ENCODE data around the gene TBX21. TPM values are rescaled to one million over a fixed set of nuclear protein-coding genes. Genes with fewer than 3 reads are reported as not detected.

TBX21 gene, protein sequence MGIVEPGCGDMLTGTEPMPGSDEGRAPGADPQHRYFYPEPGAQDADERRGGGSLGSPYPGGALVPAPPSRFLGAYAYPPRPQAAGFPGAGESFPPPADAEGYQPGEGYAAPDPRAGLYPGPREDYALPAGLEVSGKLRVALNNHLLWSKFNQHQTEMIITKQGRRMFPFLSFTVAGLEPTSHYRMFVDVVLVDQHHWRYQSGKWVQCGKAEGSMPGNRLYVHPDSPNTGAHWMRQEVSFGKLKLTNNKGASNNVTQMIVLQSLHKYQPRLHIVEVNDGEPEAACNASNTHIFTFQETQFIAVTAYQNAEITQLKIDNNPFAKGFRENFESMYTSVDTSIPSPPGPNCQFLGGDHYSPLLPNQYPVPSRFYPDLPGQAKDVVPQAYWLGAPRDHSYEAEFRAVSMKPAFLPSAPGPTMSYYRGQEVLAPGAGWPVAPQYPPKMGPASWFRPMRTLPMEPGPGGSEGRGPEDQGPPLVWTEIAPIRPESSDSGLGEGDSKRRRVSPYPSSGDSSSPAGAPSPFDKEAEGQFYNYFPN
- total RNA-seq (2014; rRNA removed; shearing (Covaris generic)) (not detected in 2 replicates), polyA plus RNA-seq (2016; fragmentation: Nextera tagmentation; extraction: Ambion mirVana) (not detected in 2 replicates)
- long read RNA-seq: 0 reads

DNA sequence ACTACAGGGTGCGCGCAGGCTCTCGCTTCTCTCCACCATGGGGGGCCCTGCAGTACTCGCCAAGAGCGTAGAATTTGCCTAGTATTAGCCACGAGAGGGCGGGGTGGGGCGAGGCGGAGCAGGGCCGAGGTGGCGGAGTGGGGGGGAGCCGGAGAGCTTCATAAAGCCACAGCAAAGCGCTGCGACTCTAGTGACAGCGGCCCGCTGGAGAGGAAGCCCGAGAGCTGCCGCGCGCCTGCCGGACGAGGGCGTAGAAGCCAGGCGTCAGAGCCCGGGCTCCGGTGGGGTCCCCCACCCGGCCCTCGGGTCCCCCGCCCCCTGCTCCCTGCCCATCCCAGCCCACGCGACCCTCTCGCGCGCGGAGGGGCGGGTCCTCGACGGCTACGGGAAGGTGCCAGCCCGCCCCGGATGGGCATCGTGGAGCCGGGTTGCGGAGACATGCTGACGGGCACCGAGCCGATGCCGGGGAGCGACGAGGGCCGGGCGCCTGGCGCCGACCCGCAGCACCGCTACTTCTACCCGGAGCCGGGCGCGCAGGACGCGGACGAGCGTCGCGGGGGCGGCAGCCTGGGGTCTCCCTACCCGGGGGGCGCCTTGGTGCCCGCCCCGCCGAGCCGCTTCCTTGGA, at the start of gene TBX21:
Gene TBX21, plus strand, starts transcription at position 190 of the 627 bp plus-strand sequence. Its CDS starts 219 bp downstream, at position 409.
- peak; percentile 76 for ATAC-seq
- TF ChIP-seq ZNF114 (CRISPR knock-in tag; IDR thresholded peaks at IDR 0.05) (no peak), STAT1 (IDR thresholded peaks at IDR 0.05; ENCODE audit: unreplicated experiment) (no peak), JUNB (IDR thresholded peaks at IDR 0.05; ENCODE audit: unreplicated experiment) (no peak), EZH2phosphoT487 (IDR thresholded peaks at IDR 0.05; ENCODE audit: unreplicated experiment) (no peak), CREB1 (CRISPR knock-in tag; IDR thresholded peaks at IDR 0.05; ENCODE audit: low read depth) (no peak), EZH2 (IDR thresholded peaks at IDR 0.05; ENCODE audit: low read depth, unreplicated experiment) (peak; percentile 10), ZNF331 (CRISPR knock-in tag; IDR thresholded peaks at IDR 0.05; ENCODE audit: low read depth) (no peak), POLR2AphosphoS5 (IDR thresholded peaks at IDR 0.05; ENCODE audit: low read depth) (no peak)
- TF ChIP-seq, protein P1, sequence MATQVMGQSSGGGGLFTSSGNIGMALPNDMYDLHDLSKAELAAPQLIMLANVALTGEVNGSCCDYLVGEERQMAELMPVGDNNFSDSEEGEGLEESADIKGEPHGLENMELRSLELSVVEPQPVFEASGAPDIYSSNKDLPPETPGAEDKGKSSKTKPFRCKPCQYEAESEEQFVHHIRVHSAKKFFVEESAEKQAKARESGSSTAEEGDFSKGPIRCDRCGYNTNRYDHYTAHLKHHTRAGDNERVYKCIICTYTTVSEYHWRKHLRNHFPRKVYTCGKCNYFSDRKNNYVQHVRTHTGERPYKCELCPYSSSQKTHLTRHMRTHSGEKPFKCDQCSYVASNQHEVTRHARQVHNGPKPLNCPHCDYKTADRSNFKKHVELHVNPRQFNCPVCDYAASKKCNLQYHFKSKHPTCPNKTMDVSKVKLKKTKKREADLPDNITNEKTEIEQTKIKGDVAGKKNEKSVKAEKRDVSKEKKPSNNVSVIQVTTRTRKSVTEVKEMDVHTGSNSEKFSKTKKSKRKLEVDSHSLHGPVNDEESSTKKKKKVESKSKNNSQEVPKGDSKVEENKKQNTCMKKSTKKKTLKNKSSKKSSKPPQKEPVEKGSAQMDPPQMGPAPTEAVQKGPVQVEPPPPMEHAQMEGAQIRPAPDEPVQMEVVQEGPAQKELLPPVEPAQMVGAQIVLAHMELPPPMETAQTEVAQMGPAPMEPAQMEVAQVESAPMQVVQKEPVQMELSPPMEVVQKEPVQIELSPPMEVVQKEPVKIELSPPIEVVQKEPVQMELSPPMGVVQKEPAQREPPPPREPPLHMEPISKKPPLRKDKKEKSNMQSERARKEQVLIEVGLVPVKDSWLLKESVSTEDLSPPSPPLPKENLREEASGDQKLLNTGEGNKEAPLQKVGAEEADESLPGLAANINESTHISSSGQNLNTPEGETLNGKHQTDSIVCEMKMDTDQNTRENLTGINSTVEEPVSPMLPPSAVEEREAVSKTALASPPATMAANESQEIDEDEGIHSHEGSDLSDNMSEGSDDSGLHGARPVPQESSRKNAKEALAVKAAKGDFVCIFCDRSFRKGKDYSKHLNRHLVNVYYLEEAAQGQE (IDR thresholded peaks at IDR 0.05; ENCODE audit: unreplicated experiment): no peak
- TF ChIP-seq, protein P2, sequence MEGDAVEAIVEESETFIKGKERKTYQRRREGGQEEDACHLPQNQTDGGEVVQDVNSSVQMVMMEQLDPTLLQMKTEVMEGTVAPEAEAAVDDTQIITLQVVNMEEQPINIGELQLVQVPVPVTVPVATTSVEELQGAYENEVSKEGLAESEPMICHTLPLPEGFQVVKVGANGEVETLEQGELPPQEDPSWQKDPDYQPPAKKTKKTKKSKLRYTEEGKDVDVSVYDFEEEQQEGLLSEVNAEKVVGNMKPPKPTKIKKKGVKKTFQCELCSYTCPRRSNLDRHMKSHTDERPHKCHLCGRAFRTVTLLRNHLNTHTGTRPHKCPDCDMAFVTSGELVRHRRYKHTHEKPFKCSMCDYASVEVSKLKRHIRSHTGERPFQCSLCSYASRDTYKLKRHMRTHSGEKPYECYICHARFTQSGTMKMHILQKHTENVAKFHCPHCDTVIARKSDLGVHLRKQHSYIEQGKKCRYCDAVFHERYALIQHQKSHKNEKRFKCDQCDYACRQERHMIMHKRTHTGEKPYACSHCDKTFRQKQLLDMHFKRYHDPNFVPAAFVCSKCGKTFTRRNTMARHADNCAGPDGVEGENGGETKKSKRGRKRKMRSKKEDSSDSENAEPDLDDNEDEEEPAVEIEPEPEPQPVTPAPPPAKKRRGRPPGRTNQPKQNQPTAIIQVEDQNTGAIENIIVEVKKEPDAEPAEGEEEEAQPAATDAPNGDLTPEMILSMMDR (conservative IDR thresholded peaks at IDR 0.05; ENCODE audit: low read depth in 2 of 2): peak; percentile 26 to 39
- TF ChIP-seq, protein P3, sequence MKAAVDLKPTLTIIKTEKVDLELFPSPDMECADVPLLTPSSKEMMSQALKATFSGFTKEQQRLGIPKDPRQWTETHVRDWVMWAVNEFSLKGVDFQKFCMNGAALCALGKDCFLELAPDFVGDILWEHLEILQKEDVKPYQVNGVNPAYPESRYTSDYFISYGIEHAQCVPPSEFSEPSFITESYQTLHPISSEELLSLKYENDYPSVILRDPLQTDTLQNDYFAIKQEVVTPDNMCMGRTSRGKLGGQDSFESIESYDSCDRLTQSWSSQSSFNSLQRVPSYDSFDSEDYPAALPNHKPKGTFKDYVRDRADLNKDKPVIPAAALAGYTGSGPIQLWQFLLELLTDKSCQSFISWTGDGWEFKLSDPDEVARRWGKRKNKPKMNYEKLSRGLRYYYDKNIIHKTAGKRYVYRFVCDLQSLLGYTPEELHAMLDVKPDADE (IDR thresholded peaks at IDR 0.05): no peak
- TF ChIP-seq, protein P4, sequence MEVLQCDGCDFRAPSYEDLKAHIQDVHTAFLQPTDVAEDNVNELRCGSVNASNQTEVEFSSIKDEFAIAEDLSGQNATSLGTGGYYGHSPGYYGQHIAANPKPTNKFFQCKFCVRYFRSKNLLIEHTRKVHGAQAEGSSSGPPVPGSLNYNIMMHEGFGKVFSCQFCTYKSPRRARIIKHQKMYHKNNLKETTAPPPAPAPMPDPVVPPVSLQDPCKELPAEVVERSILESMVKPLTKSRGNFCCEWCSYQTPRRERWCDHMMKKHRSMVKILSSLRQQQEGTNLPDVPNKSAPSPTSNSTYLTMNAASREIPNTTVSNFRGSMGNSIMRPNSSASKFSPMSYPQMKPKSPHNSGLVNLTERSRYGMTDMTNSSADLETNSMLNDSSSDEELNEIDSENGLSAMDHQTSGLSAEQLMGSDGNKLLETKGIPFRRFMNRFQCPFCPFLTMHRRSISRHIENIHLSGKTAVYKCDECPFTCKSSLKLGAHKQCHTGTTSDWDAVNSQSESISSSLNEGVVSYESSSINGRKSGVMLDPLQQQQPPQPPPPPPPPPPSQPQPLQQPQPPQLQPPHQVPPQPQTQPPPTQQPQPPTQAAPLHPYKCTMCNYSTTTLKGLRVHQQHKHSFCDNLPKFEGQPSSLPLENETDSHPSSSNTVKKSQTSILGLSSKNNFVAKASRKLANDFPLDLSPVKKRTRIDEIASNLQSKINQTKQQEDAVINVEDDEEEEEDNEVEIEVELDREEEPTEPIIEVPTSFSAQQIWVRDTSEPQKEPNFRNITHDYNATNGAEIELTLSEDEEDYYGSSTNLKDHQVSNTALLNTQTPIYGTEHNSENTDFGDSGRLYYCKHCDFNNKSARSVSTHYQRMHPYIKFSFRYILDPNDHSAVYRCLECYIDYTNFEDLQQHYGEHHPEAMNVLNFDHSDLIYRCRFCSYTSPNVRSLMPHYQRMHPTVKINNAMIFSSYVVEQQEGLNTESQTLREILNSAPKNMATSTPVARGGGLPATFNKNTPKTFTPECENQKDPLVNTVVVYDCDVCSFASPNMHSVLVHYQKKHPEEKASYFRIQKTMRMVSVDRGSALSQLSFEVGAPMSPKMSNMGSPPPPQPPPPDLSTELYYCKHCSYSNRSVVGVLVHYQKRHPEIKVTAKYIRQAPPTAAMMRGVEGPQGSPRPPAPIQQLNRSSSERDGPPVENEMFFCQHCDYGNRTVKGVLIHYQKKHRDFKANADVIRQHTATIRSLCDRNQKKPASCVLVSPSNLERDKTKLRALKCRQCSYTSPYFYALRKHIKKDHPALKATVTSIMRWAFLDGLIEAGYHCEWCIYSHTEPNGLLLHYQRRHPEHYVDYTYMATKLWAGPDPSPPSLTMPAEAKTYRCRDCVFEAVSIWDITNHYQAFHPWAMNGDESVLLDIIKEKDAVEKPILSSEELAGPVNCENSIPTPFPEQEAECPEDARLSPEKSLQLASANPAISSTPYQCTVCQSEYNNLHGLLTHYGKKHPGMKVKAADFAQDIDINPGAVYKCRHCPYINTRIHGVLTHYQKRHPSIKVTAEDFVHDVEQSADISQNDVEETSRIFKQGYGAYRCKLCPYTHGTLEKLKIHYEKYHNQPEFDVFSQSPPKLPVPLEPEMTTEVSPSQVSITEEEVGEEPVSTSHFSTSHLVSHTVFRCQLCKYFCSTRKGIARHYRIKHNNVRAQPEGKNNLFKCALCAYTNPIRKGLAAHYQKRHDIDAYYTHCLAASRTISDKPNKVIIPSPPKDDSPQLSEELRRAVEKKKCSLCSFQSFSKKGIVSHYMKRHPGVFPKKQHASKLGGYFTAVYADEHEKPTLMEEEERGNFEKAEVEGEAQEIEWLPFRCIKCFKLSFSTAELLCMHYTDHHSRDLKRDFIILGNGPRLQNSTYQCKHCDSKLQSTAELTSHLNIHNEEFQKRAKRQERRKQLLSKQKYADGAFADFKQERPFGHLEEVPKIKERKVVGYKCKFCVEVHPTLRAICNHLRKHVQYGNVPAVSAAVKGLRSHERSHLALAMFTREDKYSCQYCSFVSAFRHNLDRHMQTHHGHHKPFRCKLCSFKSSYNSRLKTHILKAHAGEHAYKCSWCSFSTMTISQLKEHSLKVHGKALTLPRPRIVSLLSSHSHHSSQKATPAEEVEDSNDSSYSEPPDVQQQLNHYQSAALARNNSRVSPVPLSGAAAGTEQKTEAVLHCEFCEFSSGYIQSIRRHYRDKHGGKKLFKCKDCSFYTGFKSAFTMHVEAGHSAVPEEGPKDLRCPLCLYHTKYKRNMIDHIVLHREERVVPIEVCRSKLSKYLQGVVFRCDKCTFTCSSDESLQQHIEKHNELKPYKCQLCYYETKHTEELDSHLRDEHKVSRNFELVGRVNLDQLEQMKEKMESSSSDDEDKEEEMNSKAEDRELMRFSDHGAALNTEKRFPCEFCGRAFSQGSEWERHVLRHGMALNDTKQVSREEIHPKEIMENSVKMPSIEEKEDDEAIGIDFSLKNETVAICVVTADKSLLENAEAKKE (CRISPR knock-in tag; IDR thresholded peaks at IDR 0.05): no peak

More for the DNA sequence above, at the start of gene TBX21:
- H3K9me3 Mint-ChIP-seq: no peaks in the 10 kb centered on the region
- Histone ChIP-seq H3F3A (replicated peaks; ENCODE audit: low read depth) (0 out of 2 replicates have a peak, but pooled peaks cover 6% of the 10 kb centered on the region), H3K4me2 (peak within 1 kb of the TSS; percentile 91), H4K20me1 (replicated peaks; ENCODE audit: insufficient read depth) (no peaks in the 10 kb centered on the region), H3K27me3 (ENCODE audit: insufficient read depth) (peaks cover 83% of the 10 kb centered on the region), H3K9me2 (ENCODE audit: insufficient read depth) (no peaks in the 10 kb centered on the region), H3K79me2 (replicated peaks; ENCODE audit: insufficient read depth) (no peaks in the 10 kb centered on the region), H2AFZ (peak within 1 kb of the TSS; percentile 98), H3K36me3 (ENCODE audit: insufficient read depth) (no peaks in the 10 kb centered on the region), H3K27ac (ENCODE audit: low read depth) (no peak within 1 kb of the TSS), H3K4me3 (peak within 1 kb of the TSS; percentile 63), H3K4me1 (ENCODE audit: insufficient read depth) (peaks cover 6% of the 10 kb centered on the region; the same call in 1 of the 2 replicates)
- peaks cover 5% of the 10 kb centered on the region for H3K4me1 Mint-ChIP-seq
- H3K4me3 Mint-ChIP-seq: peak within 1 kb of the TSS; percentile 76
- H3K27ac Mint-ChIP-seq: no peak within 1 kb of the TSS
- DNase-seq (ENCODE audit: low spot score): peak; percentile 90
- peaks cover 60% of the 10 kb centered on the region for H3K27me3 Mint-ChIP-seq (ENCODE audit: insufficient read depth, low read depth, poor library complexity)
- H3K36me3 Mint-ChIP-seq (ENCODE audit: low read depth): no peaks in the 10 kb centered on the region; the same call in 2 of the 3 replicates
